SJCRH30 (cell line): ENCODE measurements around the gene STARD7. TPM values are rescaled to one million over a fixed set of nuclear protein-coding genes. Genes with fewer than 3 reads are reported as not detected.

ENCODE experiments used
- DNase-seq, 2 experiments: peaks; one replicate each; pipeline ENCODE4 v3.0.0-alpha.2; 2015 to 2020
- H3K27ac ChIP-seq: fragments of 250-450 bp; sonication (Bioruptor Pico); 2 replicates; pipeline ENCODE4 v1.5.1; 2020; ENCODE audit warnings: mild to moderate bottlenecking, moderate library complexity
- H3K27me3 ChIP-seq: fragments of 250-450 bp; sonication (Bioruptor Pico); 2 replicates; pipeline ENCODE4 v1.5.1; 2020; ENCODE audit warnings: mild to moderate bottlenecking, moderate library complexity
- H3K36me3 ChIP-seq: fragments of 250-450 bp; sonication (Bioruptor Pico); 2 replicates; pipeline ENCODE4 v1.5.1; 2020; ENCODE audit warnings: mild to moderate bottlenecking, moderate library complexity
- H3K4me1 ChIP-seq: fragments of 250-450 bp; sonication (Bioruptor Pico); 2 replicates; pipeline ENCODE4 v1.5.1; 2020; ENCODE audit warnings: mild to moderate bottlenecking, moderate library complexity
- H3K4me3 ChIP-seq: fragments of 250-450 bp; sonication (Bioruptor Pico); 2 replicates; pipeline ENCODE4 v1.5.1; 2020; ENCODE audit warnings: mild to moderate bottlenecking, moderate library complexity
- H3K9me3 ChIP-seq: fragments of 250-450 bp; sonication (Bioruptor Pico); replicated peaks from 2 replicates; pipeline ENCODE4 v1.5.1; 2020; ENCODE audit warnings: mild to moderate bottlenecking, moderate library complexity
- total RNA-seq: library from RNA; depleted of rRNA; stranded (reverse); fragments of >200 nt; shearing (Covaris generic); gene quantifications from 2 replicates; pipeline ENCODE4 v1.2.3, GENCODE V29; 2014

Gene STARD7
- total RNA-seq, 1 experiment from 2014 or later, result 243 TPM

GRCh38 chr2:96156011-96156820, 52.4 kb downstream of the STARD7 start:
- DNase-seq, result no peak
- Histone ChIP-seq H3K27me3 (no peaks in the 10 kb centered on the region), H3K36me3 (no peaks in the 10 kb centered on the region), H3K4me1 (peaks cover 43% of the 10 kb centered on the region), H3K27ac (no peak overlapping the region), H3K4me3 (no peak overlapping the region), H3K9me3 (0 out of 2 replicates have a peak, but pooled peaks cover 4% of the 10 kb centered on the region)

DNA sequence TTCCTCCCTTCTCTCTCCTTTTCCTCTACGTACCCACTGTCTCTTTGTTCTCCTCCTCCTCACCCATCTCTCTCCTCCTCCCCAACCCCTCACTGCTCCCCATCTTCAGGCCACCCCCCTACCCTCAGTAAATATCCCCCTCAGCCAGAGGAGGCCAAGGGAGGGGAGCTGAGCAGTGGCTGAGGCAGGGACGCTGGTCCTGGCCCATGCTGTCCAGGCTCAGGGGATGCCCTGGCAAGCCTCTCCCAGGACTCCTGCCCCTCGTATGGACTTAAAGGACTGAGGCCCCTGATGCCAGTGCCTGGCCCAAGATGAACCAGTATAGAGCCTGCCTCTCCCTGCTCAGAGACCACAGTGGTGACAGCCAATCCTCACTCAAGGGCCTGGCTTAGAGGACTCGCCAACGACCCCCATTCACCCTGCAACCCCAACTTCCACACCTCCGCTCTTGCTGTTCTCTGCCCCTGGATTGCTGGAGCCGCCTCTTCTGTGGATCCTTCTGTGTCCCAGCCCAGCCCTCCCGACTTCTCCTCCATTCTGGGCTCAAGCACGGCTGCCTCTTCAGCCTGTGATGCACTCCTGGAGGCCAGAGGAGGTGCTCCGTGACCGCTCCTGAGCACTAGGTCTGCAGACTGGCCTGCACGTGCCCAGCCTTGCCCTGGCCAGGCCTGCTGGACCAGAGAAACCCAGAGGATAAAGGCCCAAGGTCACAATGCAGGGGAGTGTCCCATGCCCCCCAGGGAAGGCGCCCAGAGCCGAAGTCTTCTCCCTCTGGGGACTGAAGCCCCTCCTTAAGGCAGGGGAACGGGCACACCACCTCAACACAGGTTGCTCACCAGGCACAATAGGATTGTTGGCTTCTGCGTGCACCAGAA, 53.9 kb downstream of the STARD7 start:
- no peaks in the 10 kb centered on the region for H3K36me3 ChIP-seq
- no peaks in the 10 kb centered on the region for H3K27me3 ChIP-seq
- DNase-seq, result no peak
- no peaks in the 10 kb centered on the region for H3K9me3 ChIP-seq
- H3K27ac ChIP-seq, result no peak overlapping the region
- no peak overlapping the region for H3K4me3 ChIP-seq
- H3K4me1 ChIP-seq, result peaks cover 46% of the 10 kb centered on the region

DNA sequence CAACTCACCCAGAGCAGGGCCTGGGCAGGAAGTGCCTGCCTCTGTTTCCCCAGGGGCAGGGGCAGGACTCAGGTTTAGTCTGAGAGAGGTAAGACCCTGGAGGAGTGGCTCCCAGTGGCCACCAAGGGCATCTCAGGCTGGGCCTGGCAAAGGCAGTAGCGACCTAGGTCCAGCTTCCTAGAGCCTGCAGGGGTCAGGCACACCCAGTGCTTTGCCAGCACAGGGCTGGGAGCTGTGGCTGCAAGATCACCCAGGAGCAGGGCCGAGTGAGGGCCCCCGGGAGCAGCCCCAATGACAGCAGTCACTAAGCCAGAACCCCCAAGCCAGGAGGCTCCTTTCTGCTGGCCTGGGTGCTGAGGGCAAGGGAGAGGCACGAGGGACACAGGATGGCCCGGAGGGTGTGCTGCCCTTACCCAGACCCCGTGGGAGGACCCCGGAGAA, 54.6 kb downstream of the STARD7 start:
- H3K27ac ChIP-seq, result no peak overlapping the region
- no peaks in the 10 kb centered on the region for H3K27me3 ChIP-seq
- DNase-seq, result no peak
- H3K4me3 ChIP-seq, result no peak overlapping the region
- H3K9me3 ChIP-seq, result no peaks in the 10 kb centered on the region
- peaks cover 53% of the 10 kb centered on the region for H3K4me1 ChIP-seq
- no peaks in the 10 kb centered on the region for H3K36me3 ChIP-seq

DNA sequence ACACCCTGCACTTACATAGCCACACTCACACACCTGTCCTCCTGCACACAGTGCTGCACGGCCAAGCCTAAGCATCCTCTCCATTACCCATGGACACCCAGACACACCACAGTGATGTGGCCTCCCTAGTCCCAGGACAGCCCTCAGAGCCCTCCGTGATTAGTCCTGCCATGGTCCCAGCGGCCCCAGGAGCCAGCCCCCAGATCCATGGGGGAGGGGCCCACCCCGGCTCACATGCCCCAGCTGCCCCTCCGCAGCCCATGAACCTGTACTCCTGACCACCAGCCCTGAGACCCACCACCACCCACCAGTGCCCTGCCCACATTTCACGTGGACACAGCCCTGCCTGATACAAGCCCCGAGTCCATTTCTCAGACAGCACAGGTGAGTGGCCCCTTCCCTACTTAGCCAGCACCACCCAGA, 55.3 kb downstream of the STARD7 start:
- no peaks in the 10 kb centered on the region for H3K27me3 ChIP-seq
- no peaks in the 10 kb centered on the region for H3K9me3 ChIP-seq
- no peaks in the 10 kb centered on the region for H3K36me3 ChIP-seq
- DNase-seq, result no peak
- H3K4me3 ChIP-seq, result no peak overlapping the region
- peaks cover 52% of the 10 kb centered on the region for H3K4me1 ChIP-seq
- no peak overlapping the region; the same call in 1 of the 2 replicates for H3K27ac ChIP-seq

- H3K27me3 ChIP-seq, result no peaks in the 10 kb centered on the region
These were observed 56.1 kb downstream of the STARD7 start for GRCh38 chr2:96152304-96153161.

DNA sequence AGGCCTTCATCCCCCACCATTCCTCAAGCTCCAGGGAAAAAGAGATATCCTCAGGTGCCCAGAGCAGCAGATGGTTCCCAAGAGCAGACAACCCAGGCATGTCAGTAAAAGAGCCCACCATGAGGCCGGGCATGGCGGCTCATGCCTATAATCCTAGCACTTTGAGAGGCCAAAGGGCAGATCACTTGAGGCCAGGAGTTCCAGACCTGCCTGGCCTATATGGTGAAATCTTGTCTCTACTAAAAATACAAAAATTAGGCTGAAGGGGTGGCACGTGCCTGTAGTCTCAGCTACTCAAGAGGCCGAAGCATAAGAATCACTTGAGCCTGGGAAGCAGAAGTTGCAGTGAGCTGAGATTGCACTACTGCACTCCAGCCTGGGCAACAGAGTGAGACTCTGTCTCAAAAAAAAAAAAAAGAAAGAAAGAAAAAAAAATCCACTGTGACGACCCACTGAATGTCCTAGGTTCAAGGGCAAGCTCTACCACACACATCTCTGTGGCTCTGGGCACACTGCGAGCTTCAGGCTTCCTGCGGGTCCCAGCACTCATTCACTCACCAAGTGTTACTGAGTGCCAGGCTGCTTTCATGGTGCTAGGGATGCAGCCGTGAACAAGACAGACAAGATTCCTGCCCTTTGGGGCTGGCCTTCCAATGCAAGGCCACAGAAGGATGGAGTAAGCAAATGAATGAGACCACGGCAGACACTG, 56.9 kb downstream of the STARD7 start:
- no peak overlapping the region for H3K4me3 ChIP-seq

More at GRCh38 chr2:96152304-96153161, 56.1 kb downstream of the STARD7 start:
- no peak overlapping the region for H3K4me3 ChIP-seq
- H3K4me1 ChIP-seq, result peaks cover 52% of the 10 kb centered on the region
- no peaks in the 10 kb centered on the region for H3K36me3 ChIP-seq
- peak; percentile 64 to 66 for DNase-seq
- no peaks in the 10 kb centered on the region for H3K9me3 ChIP-seq
- H3K27ac ChIP-seq, result peak overlapping the region; percentile 23; the same call in 1 of the 2 replicates

GRCh38 chr2:96150791-96151594, 57.6 kb downstream of the STARD7 start:
- Histone ChIP-seq H3K9me3 (no peaks in the 10 kb centered on the region), H3K27ac (no peak overlapping the region), H3K27me3 (no peaks in the 10 kb centered on the region), H3K4me3 (no peak overlapping the region), H3K36me3 (no peaks in the 10 kb centered on the region), H3K4me1 (peaks cover 57% of the 10 kb centered on the region)
- no peak for DNase-seq

More for the DNA sequence above, 56.9 kb downstream of the STARD7 start:
- Histone ChIP-seq H3K27me3 (no peaks in the 10 kb centered on the region), H3K27ac (no peak overlapping the region), H3K9me3 (no peaks in the 10 kb centered on the region), H3K4me1 (peaks cover 50% of the 10 kb centered on the region), H3K36me3 (no peaks in the 10 kb centered on the region)
- DNase-seq, result no peak

- no peak for DNase-seq
- no peaks in the 10 kb centered on the region for H3K36me3 ChIP-seq
- H3K27me3 ChIP-seq, result no peaks in the 10 kb centered on the region
- no peak overlapping the region; the same call in 1 of the 2 replicates for H3K27ac ChIP-seq
- H3K9me3 ChIP-seq, result no peaks in the 10 kb centered on the region
- peaks cover 61% of the 10 kb centered on the region for H3K4me1 ChIP-seq
- H3K4me3 ChIP-seq, result no peak overlapping the region
These were observed 58.5 kb downstream of the STARD7 start for GRCh38 chr2:96150007-96150640.

GRCh38 chr2:96148410-96149217, 60.0 kb downstream of the STARD7 start:
- Histone ChIP-seq H3K36me3 (no peaks in the 10 kb centered on the region), H3K4me3 (peak overlapping the region; percentile 48), H3K9me3 (no peaks in the 10 kb centered on the region), H3K27ac (peak overlapping the region; percentile 91), H3K4me1 (peaks cover 58% of the 10 kb centered on the region), H3K27me3 (no peaks in the 10 kb centered on the region)
- DNase-seq, result peak; percentile 89 to 94

GRCh38 chr2:96147593-96148201, 60.9 kb downstream of the STARD7 start:
- Histone ChIP-seq H3K4me1 (peaks cover 49% of the 10 kb centered on the region), H3K27ac (peak overlapping the region; percentile 91), H3K4me3 (peak overlapping the region; percentile 48; the same call in 1 of the 2 replicates), H3K27me3 (no peaks in the 10 kb centered on the region), H3K36me3 (no peaks in the 10 kb centered on the region), H3K9me3 (no peaks in the 10 kb centered on the region)
- DNase-seq, result peak; percentile 49 to 56

DNA sequence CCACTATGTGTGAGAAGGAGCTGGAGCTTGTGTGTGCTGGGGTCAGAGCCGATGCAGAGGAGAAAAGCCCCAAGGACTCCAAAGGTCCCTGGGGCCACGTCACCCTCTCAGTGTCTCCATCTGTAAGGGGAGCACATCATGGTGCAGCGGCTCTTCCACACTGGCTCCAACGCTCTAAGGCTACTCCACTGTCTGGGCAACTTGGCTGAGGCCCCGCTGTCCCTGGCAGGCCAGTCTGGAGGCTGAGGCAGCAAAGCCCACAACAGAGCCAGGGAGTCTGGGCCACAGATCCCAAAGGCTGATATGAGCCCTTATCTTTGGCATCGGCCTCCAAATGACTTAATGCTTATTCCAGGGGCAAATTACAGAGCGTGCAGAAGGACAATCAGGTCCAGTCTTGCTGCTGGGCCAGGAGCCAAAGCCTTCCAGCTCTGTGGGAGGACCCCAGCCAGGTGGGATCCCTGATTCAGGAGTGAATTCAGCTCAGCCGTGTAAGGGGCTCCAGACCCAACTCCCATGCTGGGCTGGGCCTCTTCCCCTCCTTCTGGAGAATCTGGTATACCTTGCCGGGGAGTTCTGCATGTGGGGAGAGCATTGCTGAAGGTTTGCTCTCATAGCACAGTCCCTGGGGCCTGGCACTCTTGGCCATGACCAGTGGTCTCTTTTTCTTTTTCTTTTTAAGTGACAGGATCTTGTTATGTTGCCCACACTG, 61.6 kb downstream of the STARD7 start:
- peak overlapping the region; percentile 91 for H3K27ac ChIP-seq

More for the DNA sequence above, 61.6 kb downstream of the STARD7 start:
- no peaks in the 10 kb centered on the region for H3K9me3 ChIP-seq
- DNase-seq, result peak; percentile 84 to 91
- H3K4me3 ChIP-seq, result peak overlapping the region; percentile 50
- H3K36me3 ChIP-seq, result no peaks in the 10 kb centered on the region
- peaks cover 43% of the 10 kb centered on the region for H3K4me1 ChIP-seq
- no peaks in the 10 kb centered on the region for H3K27me3 ChIP-seq
